PC-9 (cell line): ENCODE data around the gene SEL1L.

Experiments used
- EZH2 ChIP-seq: fragments of 200-600 bp; sonication (generic); IDR thresholded peaks from 2 replicates; pipeline ENCODE4 v1.8.0; 2017; ENCODE audit warnings: antibody characterized with exemption, low read depth
- TF ChIP-seq, protein P1 (sequence below): fragments of 200-600 bp; sonication (generic); conservative IDR thresholded peaks from 2 replicates; pipeline ENCODE4 v1.6.1; 2017; ENCODE audit warnings: mixed run types, antibody characterized with exemption, mild to moderate bottlenecking, moderate library complexity

DNA sequence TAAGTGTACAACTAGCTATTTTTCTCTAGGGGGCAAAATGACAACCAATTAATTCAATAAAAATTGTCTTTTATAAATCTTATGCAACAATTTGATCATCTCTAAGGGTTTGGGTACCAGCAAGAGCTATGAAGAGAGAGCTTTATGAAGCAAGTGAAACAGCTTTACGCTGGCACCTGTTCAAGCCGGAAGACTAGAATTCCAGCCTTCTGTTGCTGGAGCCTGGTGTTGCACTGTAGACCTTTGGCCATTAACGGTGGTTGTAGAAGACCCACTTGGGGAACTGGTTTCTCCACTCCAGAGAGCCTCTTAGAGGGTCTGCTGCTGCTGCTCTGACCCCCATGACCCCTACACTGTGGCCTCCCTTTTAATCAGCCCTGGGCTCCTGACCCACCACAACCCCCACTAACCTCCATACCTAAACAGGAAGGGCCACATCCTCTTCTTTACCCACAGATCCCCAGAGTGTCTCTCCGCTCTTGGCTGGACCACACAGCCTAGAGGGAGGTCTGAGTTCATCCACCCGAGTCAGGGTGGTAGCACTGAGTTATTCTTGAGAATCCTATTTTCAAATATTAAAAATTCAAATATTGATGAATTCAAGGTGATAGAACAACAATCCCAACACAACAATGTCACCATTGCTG is 79.0 kb downstream of the SEL1L start:
- TF ChIP-seq, protein P1, sequence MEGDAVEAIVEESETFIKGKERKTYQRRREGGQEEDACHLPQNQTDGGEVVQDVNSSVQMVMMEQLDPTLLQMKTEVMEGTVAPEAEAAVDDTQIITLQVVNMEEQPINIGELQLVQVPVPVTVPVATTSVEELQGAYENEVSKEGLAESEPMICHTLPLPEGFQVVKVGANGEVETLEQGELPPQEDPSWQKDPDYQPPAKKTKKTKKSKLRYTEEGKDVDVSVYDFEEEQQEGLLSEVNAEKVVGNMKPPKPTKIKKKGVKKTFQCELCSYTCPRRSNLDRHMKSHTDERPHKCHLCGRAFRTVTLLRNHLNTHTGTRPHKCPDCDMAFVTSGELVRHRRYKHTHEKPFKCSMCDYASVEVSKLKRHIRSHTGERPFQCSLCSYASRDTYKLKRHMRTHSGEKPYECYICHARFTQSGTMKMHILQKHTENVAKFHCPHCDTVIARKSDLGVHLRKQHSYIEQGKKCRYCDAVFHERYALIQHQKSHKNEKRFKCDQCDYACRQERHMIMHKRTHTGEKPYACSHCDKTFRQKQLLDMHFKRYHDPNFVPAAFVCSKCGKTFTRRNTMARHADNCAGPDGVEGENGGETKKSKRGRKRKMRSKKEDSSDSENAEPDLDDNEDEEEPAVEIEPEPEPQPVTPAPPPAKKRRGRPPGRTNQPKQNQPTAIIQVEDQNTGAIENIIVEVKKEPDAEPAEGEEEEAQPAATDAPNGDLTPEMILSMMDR: no peak
- no peak for TF ChIP-seq EZH2
